ENCODE results near the gene CDK5.

CDK5 gene

GRCh38 chr7:151093748-151094147 is 36.1 kb upstream of the CDK5 start:
- Histone ChIP-seq H3K4me3 (ENCODE audit: low read length) (no peak overlapping the region), H3K27ac (ENCODE audit: low read depth, low read length) (no peak overlapping the region), H3K9ac (ENCODE audit: low read depth, low read length) (no peak overlapping the region), H3K4me1 (ENCODE audit: insufficient read depth, low read length) (peaks cover 11% of the 10 kb centered on the region), H3K9me3 (ENCODE audit: insufficient read depth, low read depth, low read length) (no peaks in the 10 kb centered on the region), H3K27me3 (ENCODE audit: insufficient read depth, low read length) (peaks cover 11% of the 10 kb centered on the region), H3K36me3 (ENCODE audit: insufficient read depth, low read length) (peaks cover 5% of the 10 kb centered on the region; the same call in 1 of the 2 replicates)
- 89% methylated on average over 6 of the region's 6 CpGs for WGBS

DNA sequence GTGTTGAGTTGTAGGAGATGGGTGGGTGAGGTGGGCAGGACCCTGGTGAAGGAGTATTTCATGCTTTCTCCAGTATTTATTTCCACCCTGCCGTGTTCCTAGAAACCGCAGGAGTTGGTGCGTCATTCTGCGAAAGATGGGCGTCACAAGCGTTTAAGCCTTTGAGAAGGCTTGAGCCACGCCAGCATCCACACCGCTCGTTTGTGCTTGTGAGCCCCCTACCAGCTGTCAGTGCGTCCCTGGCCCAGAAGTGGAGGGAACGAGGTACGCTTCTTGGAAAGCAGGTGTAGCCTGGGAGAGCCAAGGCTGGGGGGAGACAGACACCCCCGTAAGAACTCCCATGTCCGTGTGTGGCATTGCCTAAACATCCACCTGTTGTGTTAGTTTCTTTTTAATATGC is 34.3 kb upstream of the CDK5 start:
- Histone ChIP-seq H3K9me3 (ENCODE audit: insufficient read depth, low read depth, low read length) (no peaks in the 10 kb centered on the region), H3K4me1 (ENCODE audit: insufficient read depth, low read length) (peaks cover 23% of the 10 kb centered on the region), H3K27me3 (ENCODE audit: insufficient read depth, low read length) (peaks cover 29% of the 10 kb centered on the region), H3K9ac (ENCODE audit: low read depth, low read length) (no peak overlapping the region), H3K36me3 (ENCODE audit: insufficient read depth, low read length) (peaks cover 5% of the 10 kb centered on the region; the same call in 1 of the 2 replicates), H3K27ac (ENCODE audit: low read depth, low read length) (no peak overlapping the region), H3K4me3 (ENCODE audit: low read length) (no peak overlapping the region)
- 95% methylated on average over 14 of the region's 14 CpGs for WGBS

DNA sequence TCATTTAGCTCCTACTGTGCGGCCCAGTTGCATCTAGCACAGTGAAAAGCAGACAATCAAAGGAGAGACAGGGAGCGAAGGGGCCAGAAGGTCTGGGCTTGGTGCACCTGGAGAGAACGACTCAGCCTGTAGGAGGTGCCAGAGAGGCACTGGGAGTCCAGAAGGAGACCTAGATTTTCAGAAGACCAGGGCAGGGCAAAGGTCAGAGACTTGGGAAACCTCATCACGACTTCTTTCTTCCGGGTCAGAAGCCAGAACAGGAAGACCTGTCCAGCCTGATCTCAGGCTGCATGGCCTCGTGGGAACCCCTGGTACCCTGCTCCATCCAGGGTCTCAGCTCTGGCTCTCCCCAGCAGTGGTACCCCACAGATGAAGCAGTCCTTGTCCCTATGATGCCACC is 33.7 kb upstream of the CDK5 start:
- Histone ChIP-seq H3K9me3 (ENCODE audit: insufficient read depth, low read depth, low read length) (no peaks in the 10 kb centered on the region), H3K4me3 (ENCODE audit: low read length) (no peak overlapping the region), H3K27ac (ENCODE audit: low read depth, low read length) (no peak overlapping the region), H3K9ac (ENCODE audit: low read depth, low read length) (no peak overlapping the region), H3K4me1 (ENCODE audit: insufficient read depth, low read length) (peaks cover 23% of the 10 kb centered on the region), H3K27me3 (ENCODE audit: insufficient read depth, low read length) (peaks cover 31% of the 10 kb centered on the region), H3K36me3 (ENCODE audit: insufficient read depth, low read length) (peaks cover 5% of the 10 kb centered on the region; the same call in 1 of the 2 replicates)
- WGBS, result 67% methylated on average over 6 of the region's 6 CpGs

DNA sequence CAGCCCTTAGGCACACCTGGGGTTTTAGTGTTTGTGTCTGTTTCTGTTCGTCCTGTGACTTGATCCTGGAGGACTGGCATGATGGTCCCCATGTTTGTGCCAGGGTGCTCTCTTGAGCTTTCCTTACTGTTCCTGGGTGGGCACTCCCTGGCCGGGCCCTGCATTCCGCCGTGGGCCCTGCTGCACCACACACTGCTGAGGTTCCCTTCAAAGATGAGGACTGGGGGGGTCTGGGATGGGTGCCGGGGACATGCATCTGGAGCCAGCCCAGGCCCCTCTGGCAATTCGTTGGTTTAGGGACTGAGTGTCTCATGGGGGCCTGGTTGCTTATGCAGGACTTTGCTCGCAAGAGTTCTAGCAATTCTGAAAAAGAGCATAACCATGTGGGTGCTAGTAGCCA is 33.3 kb upstream of the CDK5 start:
- Histone ChIP-seq H3K9me3 (ENCODE audit: insufficient read depth, low read depth, low read length) (no peaks in the 10 kb centered on the region), H3K4me3 (ENCODE audit: low read length) (no peak overlapping the region), H3K4me1 (ENCODE audit: insufficient read depth, low read length) (peaks cover 23% of the 10 kb centered on the region), H3K27ac (ENCODE audit: low read depth, low read length) (no peak overlapping the region), H3K36me3 (ENCODE audit: insufficient read depth, low read length) (peaks cover 5% of the 10 kb centered on the region; the same call in 1 of the 2 replicates), H3K27me3 (ENCODE audit: insufficient read depth, low read length) (peaks cover 31% of the 10 kb centered on the region), H3K9ac (ENCODE audit: low read depth, low read length) (no peak overlapping the region)
- WGBS, result 88% methylated on average over 7 of the region's 7 CpGs

GRCh38 chr7:151089893-151090730 is 32.4 kb upstream of the CDK5 start:
- H3K4me3 ChIP-seq (ENCODE audit: low read length), result 0 out of 2 replicates have a peak overlapping the region, but pooled peaks have one; percentile 74
- 83% methylated on average over 22 of the region's 22 CpGs for WGBS

GRCh38 chr7:151088856-151089699 is 31.4 kb upstream of the CDK5 start:
- WGBS, result 15% methylated on average over 30 of the region's 30 CpGs
- Histone ChIP-seq H3K36me3 (ENCODE audit: insufficient read depth, low read length) (peaks cover 2% of the 10 kb centered on the region; the same call in 1 of the 2 replicates), H3K27me3 (ENCODE audit: insufficient read depth, low read length) (peaks cover 44% of the 10 kb centered on the region), H3K27ac (ENCODE audit: low read depth, low read length) (no peak overlapping the region), H3K4me1 (ENCODE audit: insufficient read depth, low read length) (peaks cover 30% of the 10 kb centered on the region), H3K9me3 (ENCODE audit: insufficient read depth, low read depth, low read length) (no peaks in the 10 kb centered on the region), H3K9ac (ENCODE audit: low read depth, low read length) (no peak overlapping the region; the same call in 1 of the 2 replicates), H3K4me3 (ENCODE audit: low read length) (peak overlapping the region; percentile 74)

More at GRCh38 chr7:151089893-151090730, 32.4 kb upstream of the CDK5 start:
- no peaks in the 10 kb centered on the region for H3K9me3 ChIP-seq (ENCODE audit: insufficient read depth, low read depth, low read length)
- H3K4me1 ChIP-seq (ENCODE audit: insufficient read depth, low read length), result peaks cover 26% of the 10 kb centered on the region
- H3K36me3 ChIP-seq (ENCODE audit: insufficient read depth, low read length), result peaks cover 2% of the 10 kb centered on the region; the same call in 1 of the 2 replicates
- H3K27ac ChIP-seq (ENCODE audit: low read depth, low read length), result no peak overlapping the region
- peaks cover 35% of the 10 kb centered on the region for H3K27me3 ChIP-seq (ENCODE audit: insufficient read depth, low read length)
- H3K9ac ChIP-seq (ENCODE audit: low read depth, low read length), result no peak overlapping the region

DNA sequence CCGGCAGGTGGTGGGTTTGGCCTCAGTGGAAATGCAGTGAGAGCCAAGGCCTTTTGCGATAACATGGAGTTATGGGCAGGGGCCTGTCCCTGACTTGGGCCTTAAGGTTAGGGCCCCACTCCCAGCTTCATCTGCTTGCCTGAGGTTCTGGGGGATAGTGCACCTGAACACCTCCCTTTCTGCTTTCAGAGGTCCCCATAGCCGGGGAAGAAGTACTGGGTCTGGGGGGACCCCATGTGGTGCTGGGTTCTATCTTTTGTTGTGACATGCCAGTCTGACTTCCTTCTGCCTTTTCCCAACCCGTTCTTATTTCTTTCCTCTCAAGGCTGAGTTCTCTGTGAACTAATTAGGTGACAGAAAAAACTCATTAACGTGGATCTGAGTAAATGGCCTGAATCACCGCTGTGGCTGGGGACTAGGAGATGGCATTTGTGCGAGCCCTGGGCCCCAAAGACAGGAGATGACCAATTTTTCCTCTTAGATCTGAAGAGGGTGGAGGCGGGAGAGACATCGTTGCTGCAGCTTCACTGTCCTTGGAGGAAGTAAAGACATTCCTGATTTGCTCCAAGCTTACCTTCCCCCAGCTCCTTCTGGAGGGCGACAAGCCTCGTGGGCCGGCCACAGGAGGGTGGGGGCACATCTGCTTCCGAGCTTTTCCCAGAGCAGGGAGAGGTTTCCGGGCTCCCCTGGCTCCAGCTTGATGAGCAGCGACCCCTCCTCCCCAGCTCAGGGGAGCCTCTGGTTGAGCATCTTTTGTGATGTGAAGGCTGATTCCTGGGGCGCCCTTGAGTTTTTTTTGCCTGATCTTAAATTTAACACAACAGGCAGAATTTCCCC is 30.5 kb upstream of the CDK5 start:
- Histone ChIP-seq H3K4me1 (ENCODE audit: insufficient read depth, low read length) (peaks cover 34% of the 10 kb centered on the region), H3K9me3 (ENCODE audit: insufficient read depth, low read depth, low read length) (no peaks in the 10 kb centered on the region), H3K27ac (ENCODE audit: low read depth, low read length) (no peak overlapping the region), H3K36me3 (ENCODE audit: insufficient read depth, low read length) (0 out of 2 replicates have a peak, but pooled peaks cover 2% of the 10 kb centered on the region), H3K27me3 (ENCODE audit: insufficient read depth, low read length) (peaks cover 51% of the 10 kb centered on the region), H3K9ac (ENCODE audit: low read depth, low read length) (peak overlapping the region; percentile 66; the same call in 1 of the 2 replicates), H3K4me3 (ENCODE audit: low read length) (peak overlapping the region; percentile 74)
- 16% methylated on average over 15 of the region's 16 CpGs for WGBS

- Histone ChIP-seq H3K4me1 (ENCODE audit: insufficient read depth, low read length) (peaks cover 37% of the 10 kb centered on the region), H3K4me3 (ENCODE audit: low read length) (peak overlapping the region; percentile 74), H3K9me3 (ENCODE audit: insufficient read depth, low read depth, low read length) (no peaks in the 10 kb centered on the region), H3K9ac (ENCODE audit: low read depth, low read length) (peak overlapping the region; percentile 66), H3K27me3 (ENCODE audit: insufficient read depth, low read length) (peaks cover 51% of the 10 kb centered on the region), H3K36me3 (ENCODE audit: insufficient read depth, low read length) (0 out of 2 replicates have a peak, but pooled peaks cover 2% of the 10 kb centered on the region), H3K27ac (ENCODE audit: low read depth, low read length) (no peak overlapping the region)
- 1% methylated on average over 70 of the region's 70 CpGs for WGBS
These were observed 29.7 kb upstream of the CDK5 start for GRCh38 chr7:151087245-151088018.

- Histone ChIP-seq H3K4me1 (ENCODE audit: insufficient read depth, low read length) (peaks cover 41% of the 10 kb centered on the region), H3K4me3 (ENCODE audit: low read length) (peak overlapping the region; percentile 74), H3K9ac (ENCODE audit: low read depth, low read length) (peak overlapping the region; percentile 66), H3K9me3 (ENCODE audit: insufficient read depth, low read depth, low read length) (no peaks in the 10 kb centered on the region), H3K27me3 (ENCODE audit: insufficient read depth, low read length) (peaks cover 51% of the 10 kb centered on the region), H3K36me3 (ENCODE audit: insufficient read depth, low read length) (no peaks in the 10 kb centered on the region), H3K27ac (ENCODE audit: low read depth, low read length) (no peak overlapping the region)
- under 1% methylated on average over 56 of the region's 56 CpGs for WGBS
These were observed 29.1 kb upstream of the CDK5 start for GRCh38 chr7:151086802-151087244.

All from HUES64 (cell line).